A549 treated with dexamethasone at 1 μM for 4 hours (cell line): ENCODE data around the gene PGA4. TPM values are rescaled to one million over a fixed set of nuclear protein-coding genes. Genes with fewer than 3 reads are reported as not detected.

ENCODE experiments used
- total RNA-seq: library from RNA; stranded (reverse); fragments of 200-300 nt; extraction: Qiagen RNA extraction; gene quantifications from 5 replicates; pipeline ENCODE4 v1.2.3, GENCODE V29; 2022

PGA4 gene
- 0.14 TPM in 1 of 5 replicates, not detected in the others for total RNA-seq

GRCh38 chr11:61222047-61222446 lies at the start of gene PGA4:
PGA4 (plus strand) TSS chr11:61222347; CDS start chr11:61222401, 54 bp downstream.

GRCh38 chr11:61202950-61203746 lies 19.0 kb upstream of the PGA4 start, which contains the start of gene PGA3:
PGA3 (plus strand) TSS chr11:61203515; CDS start chr11:61203565, 50 bp downstream.

GRCh38 chr11:61240875-61241274 lies 18.7 kb downstream of the PGA4 start, which contains the start of gene PGA5:
PGA5 (plus strand) TSS chr11:61241175; CDS start chr11:61241227, 52 bp downstream.

Other genes starting within 250 kb of the PGA4 start
- not detected in 5 replicates for gene CD5, start 119.9 kb upstream of the PGA4 start, total RNA-seq
- 14.5 to 17.5 TPM (median 16.8 TPM) in 5 replicates for gene VPS37C, start 60.9 kb upstream of the PGA4 start, total RNA-seq
- gene PGA3, start 18.8 kb upstream of the PGA4 start, total RNA-seq: not detected in 5 replicates
- gene PGA5, start 18.8 kb downstream of the PGA4 start, total RNA-seq: not detected in 5 replicates
- gene VWCE, start 73.0 kb downstream of the PGA4 start, total RNA-seq: 0.28 to 0.90 TPM (median 0.54 TPM) in 5 replicates
- gene DDB1, start 110.8 kb downstream of the PGA4 start, total RNA-seq: 161 to 185 TPM (median 176 TPM) in 5 replicates
- 49.5 to 71.9 TPM (median 67.7 TPM) in 5 replicates for gene TKFC, start 110.9 kb downstream of the PGA4 start, total RNA-seq
- gene CYB561A3, start 139.5 kb downstream of the PGA4 start, total RNA-seq: 34.5 to 45.7 TPM (median 45.3 TPM) in 5 replicates
- 84.8 to 104 TPM (median 91.3 TPM) in 5 replicates for gene TMEM138, start 140.0 kb downstream of the PGA4 start, total RNA-seq
- 16.1 to 18.4 TPM (median 16.6 TPM) in 5 replicates for gene TMEM216, start 170.2 kb downstream of the PGA4 start, total RNA-seq
- gene CPSF7, start 207.6 kb downstream of the PGA4 start, total RNA-seq: 73.0 to 80.6 TPM (median 76.0 TPM) in 5 replicates
- gene SDHAF2, start 207.8 kb downstream of the PGA4 start, total RNA-seq: 34.7 to 43.4 TPM (median 37.5 TPM) in 5 replicates